Immature natural killer cell (primary cell): Measurements from ENCODE around the gene FBLN2. TPM values are rescaled to one million over a fixed set of nuclear protein-coding genes. Genes with fewer than 3 reads are reported as not detected.
A peak's percentile ranks its signal among the peaks of the same experiment; 100 is the strongest.

ENCODE experiments used
- DNase-seq, 3 donors: peaks; one replicate each; pipeline ENCODE4 v3.0.0; 2022; ENCODE audit warnings: mixed read lengths in 1 of 3
- H3K27ac Mint-ChIP-seq, 6 donors: one replicate each; pipeline ENCODE4 v1.8.0; 2020; ENCODE audit warnings: mixed read lengths in 6 of 6, mild to moderate bottlenecking in 5 of 6, inconsistent platforms in 4 of 6, moderate library complexity in 3 of 6
- H3K27me3 Mint-ChIP-seq, 3 donors: one replicate each; pipeline ENCODE4 v1.8.0; 2020 to 2021; ENCODE audit warnings: low read depth in 3 of 3, mild to moderate bottlenecking in 3 of 3, mixed read lengths in 3 of 3, moderate library complexity in 3 of 3, inconsistent platforms in 1 of 3
- H3K36me3 Mint-ChIP-seq, 3 donors: one replicate each; pipeline ENCODE4 v1.8.0; 2020; ENCODE audit warnings: mixed read lengths in 3 of 3, inconsistent platforms in 2 of 3, mild to moderate bottlenecking in 2 of 3
- H3K4me1 Mint-ChIP-seq, 2 donors: one replicate each; pipeline ENCODE4 v1.8.0; 2020; ENCODE audit warnings: inconsistent platforms in 2 of 2, mild to moderate bottlenecking in 2 of 2, mixed read lengths in 2 of 2, moderate library complexity in 1 of 2
- H3K4me3 Mint-ChIP-seq, 5 donors: one replicate each; pipeline ENCODE4 v1.8.0; 2020; ENCODE audit warnings: mild to moderate bottlenecking in 5 of 5, mixed read lengths in 5 of 5, inconsistent platforms in 3 of 5, moderate library complexity in 3 of 5
- H3K9me3 Mint-ChIP-seq, 6 donors: one replicate each; pipeline ENCODE4 v1.8.0; 2020; ENCODE audit warnings: mild to moderate bottlenecking in 6 of 6, mixed read lengths in 6 of 6, inconsistent platforms in 4 of 6, moderate library complexity in 3 of 6
- polyA plus RNA-seq, 3 donors: library from polyadenylated mRNA; unstranded; fragments of 300-500 nt; fragmentation: Illumina TruSeq; gene quantifications; one replicate each; pipeline ENCODE4 v1.2.3, GENCODE V29; 2021

Gene FBLN2
- polyA plus RNA-seq, 3 donors from 2014 or later, result 1.8 to 2.5 (median 2.2) TPM

- peaks cover 0 to 6% (median 0%) of the 10 kb centered on the region in 6 donors for H3K9me3 Mint-ChIP-seq
- H3K4me3 Mint-ChIP-seq, result no peak overlapping the region
- peaks cover 4 to 10% of the 10 kb centered on the region in 2 donors for H3K4me1 Mint-ChIP-seq
- no peaks in the 10 kb centered on the region for H3K36me3 Mint-ChIP-seq
- H3K27me3 Mint-ChIP-seq, result peaks cover 5 to 20% (median 7%) of the 10 kb centered on the region in 3 donors
- no peak for DNase-seq
- H3K27ac Mint-ChIP-seq, result no peak overlapping the region
These were observed 5.7 kb upstream of the FBLN2 start for GRCh38 chr3:13543253-13543652.

- Mint-ChIP-seq H3K27ac (no peak overlapping the region), H3K27me3 (peaks cover 6 to 17% (median 7%) of the 10 kb centered on the region in 3 donors), H3K9me3 (peaks cover 0 to 6% (median 0%) of the 10 kb centered on the region in 6 donors), H3K4me3 (no peak overlapping the region), H3K4me1 (peaks cover 7 to 12% of the 10 kb centered on the region in 2 donors), H3K36me3 (no peaks in the 10 kb centered on the region)
- DNase-seq, result peak in 1 of 3 donors; percentile 18
These were observed 4.6 kb upstream of the FBLN2 start for GRCh38 chr3:13544293-13544831.

- Mint-ChIP-seq H3K9me3 (peaks cover 0 to 8% (median 0%) of the 10 kb centered on the region in 6 donors), H3K27me3 (peaks cover 7 to 16% (median 9%) of the 10 kb centered on the region in 3 donors), H3K4me3 (no peak overlapping the region), H3K4me1 (peaks cover 12 to 18% of the 10 kb centered on the region in 2 donors), H3K27ac (peak overlapping the region in 1 of 6 donors; percentile 1), H3K36me3 (no peaks in the 10 kb centered on the region)
- no peak for DNase-seq
These were observed 3.8 kb upstream of the FBLN2 start for GRCh38 chr3:13544951-13545651.

- H3K27me3 Mint-ChIP-seq, result peaks cover 7 to 16% (median 9%) of the 10 kb centered on the region in 3 donors
These were observed 2.9 kb upstream of the FBLN2 start for GRCh38 chr3:13545952-13546454.

GRCh38 chr3:13546667-13547171, 2.2 kb upstream of the FBLN2 start:
- no peak for DNase-seq
- peaks cover 4 to 16% (median 9%) of the 10 kb centered on the region in 3 donors for H3K27me3 Mint-ChIP-seq
- H3K4me3 Mint-ChIP-seq, result no peak overlapping the region
- H3K9me3 Mint-ChIP-seq, result peaks cover 0 to 8% (median 0%) of the 10 kb centered on the region in 6 donors
- H3K27ac Mint-ChIP-seq, result no peak overlapping the region
- no peaks in the 10 kb centered on the region for H3K36me3 Mint-ChIP-seq
- H3K4me1 Mint-ChIP-seq, result peaks cover 12 to 18% of the 10 kb centered on the region in 2 donors

More at GRCh38 chr3:13545952-13546454, 2.9 kb upstream of the FBLN2 start:
- DNase-seq, result no peak
- no peak overlapping the region for H3K27ac Mint-ChIP-seq
- no peak overlapping the region for H3K4me3 Mint-ChIP-seq
- peaks cover 0 to 8% (median 0%) of the 10 kb centered on the region in 6 donors for H3K9me3 Mint-ChIP-seq
- H3K4me1 Mint-ChIP-seq, result peaks cover 12 to 18% of the 10 kb centered on the region in 2 donors
- no peaks in the 10 kb centered on the region for H3K36me3 Mint-ChIP-seq

- Mint-ChIP-seq H3K27ac (peak overlapping the region in 2 of 6 donors; percentile 57 to 73), H3K4me1 (peaks cover 12 to 18% of the 10 kb centered on the region in 2 donors), H3K9me3 (peaks cover 0 to 2% (median 0%) of the 10 kb centered on the region in 6 donors), H3K4me3 (peak overlapping the region; percentile 43 to 69 (median 64)), H3K36me3 (no peaks in the 10 kb centered on the region), H3K27me3 (peaks cover 4 to 16% (median 9%) of the 10 kb centered on the region in 3 donors)
- DNase-seq, result no peak
These were observed 1.1 kb upstream of the FBLN2 start for GRCh38 chr3:13547591-13548371.

GRCh38 chr3:13549623-13550422, 898 bp downstream of the FBLN2 start:
- Mint-ChIP-seq H3K27ac (peak overlapping the region in 4 of 6 donors; percentile 21 to 67 (median 34)), H3K4me3 (peak overlapping the region; percentile 75 to 88 (median 78)), H3K27me3 (peaks cover 2 to 11% (median 6%) of the 10 kb centered on the region in 3 donors), H3K4me1 (peaks cover 12 to 18% of the 10 kb centered on the region in 2 donors), H3K36me3 (no peaks in the 10 kb centered on the region), H3K9me3 (peaks cover 0 to 2% (median 0%) of the 10 kb centered on the region in 6 donors)
- peak; percentile 49 to 56 (median 49) for DNase-seq

GRCh38 chr3:13550423-13550690, 1.4 kb downstream of the FBLN2 start:
- Mint-ChIP-seq H3K9me3 (peaks cover 0 to 2% (median 0%) of the 10 kb centered on the region in 6 donors), H3K27ac (no peak overlapping the region), H3K36me3 (no peaks in the 10 kb centered on the region), H3K4me1 (peaks cover 12 to 18% of the 10 kb centered on the region in 2 donors), H3K27me3 (peaks cover 2 to 11% (median 5%) of the 10 kb centered on the region in 3 donors), H3K4me3 (peak overlapping the region in 1 of 5 donors; percentile 7)
- DNase-seq, result no peak

GRCh38 chr3:13550791-13551360, 2.0 kb downstream of the FBLN2 start:
- Mint-ChIP-seq H3K27ac (no peak overlapping the region), H3K27me3 (peaks cover 2 to 9% (median 5%) of the 10 kb centered on the region in 3 donors), H3K9me3 (peaks cover 0 to 2% (median 0%) of the 10 kb centered on the region in 6 donors), H3K4me1 (peaks cover 12 to 18% of the 10 kb centered on the region in 2 donors), H3K4me3 (peak overlapping the region in 1 of 5 donors; percentile 44), H3K36me3 (no peaks in the 10 kb centered on the region)
- no peak for DNase-seq

- peaks cover 9 to 11% of the 10 kb centered on the region in 2 donors for H3K4me1 Mint-ChIP-seq
- H3K36me3 Mint-ChIP-seq, result no peaks in the 10 kb centered on the region
- peaks cover 0 to 5% (median 5%) of the 10 kb centered on the region in 3 donors for H3K27me3 Mint-ChIP-seq
- no peak for DNase-seq
- H3K27ac Mint-ChIP-seq, result no peak overlapping the region
- H3K4me3 Mint-ChIP-seq, result no peak overlapping the region
- H3K9me3 Mint-ChIP-seq, result peaks cover 0 to 2% (median 0%) of the 10 kb centered on the region in 6 donors
These were observed 4.1 kb downstream of the FBLN2 start for GRCh38 chr3:13552857-13553652.

- peaks cover 0 to 4% (median 3%) of the 10 kb centered on the region in 3 donors for H3K27me3 Mint-ChIP-seq
- H3K4me3 Mint-ChIP-seq, result no peak overlapping the region
- H3K4me1 Mint-ChIP-seq, result peaks cover 5 to 6% of the 10 kb centered on the region in 2 donors
- peaks cover 0 to 2% (median 0%) of the 10 kb centered on the region in 6 donors for H3K9me3 Mint-ChIP-seq
- DNase-seq, result no peak
- H3K27ac Mint-ChIP-seq, result no peak overlapping the region
- no peaks in the 10 kb centered on the region for H3K36me3 Mint-ChIP-seq
These were observed 4.8 kb downstream of the FBLN2 start for GRCh38 chr3:13553686-13554085.

- Mint-ChIP-seq H3K27me3 (peaks cover 0 to 7% (median 0%) of the 10 kb centered on the region in 3 donors), H3K4me3 (no peak overlapping the region), H3K36me3 (no peaks in the 10 kb centered on the region), H3K9me3 (peaks cover 0 to 2% (median 0%) of the 10 kb centered on the region in 6 donors), H3K4me1 (no peaks in the 10 kb centered on the region), H3K27ac (no peak overlapping the region)
- DNase-seq, result no peak
These were observed 6.8 kb downstream of the FBLN2 start for GRCh38 chr3:13555753-13556152.
